AG04449 (cell line): ENCODE results near the gene USP19.

Experiments used
- CTCF ChIA-PET: fragments of 350-600 bp; formaldehyde crosslinking; extraction: SDS; loops from one replicate; lab custom pipeline; 2021; ENCODE audit warnings: antibody characterized with exemption; lab: Yijun Ruan, JAX
- POLR2A ChIA-PET: fragments of 400-600, 350-600 bp; formaldehyde crosslinking; extraction: SDS; loops from one replicate; lab custom pipeline; 2020; ENCODE audit warnings: antibody characterized with exemption, inconsistent platforms; lab: Yijun Ruan, JAX
- DNase-seq: peaks from one replicate; pipeline ENCODE4 v3.0.0-alpha.2; 2010; ENCODE audit warnings: low read depth, low spot score
- H3K4me3 ChIP-seq: 2 replicates; pipeline ENCODE4 v1.5.1; 2011; ENCODE audit warnings: low read depth, mild to moderate bottlenecking, control low read depth, low read length
- CTCF ChIP-seq: IDR thresholded peaks from one replicate; pipeline ENCODE4 v1.5.1; 2011; ENCODE audit warnings: mild to moderate bottlenecking, moderate library complexity, low read length, control low read depth, inconsistent platforms; ENCODE audit not compliant: insufficient read depth; ENCODE audit errors: missing control alignments

USP19 gene

GRCh38 chr3:49157289-49157688, 36.7 kb upstream of the USP19 start:
- CTCF ChIA-PET = interaction anchor here (5.2 kb wide), 1 partner anchor 14 kb away, joined by 28 read pairs; the partner anchor contains the start of gene KLHDC8B
- no peak for TF ChIP-seq CTCF
- POLR2A ChIA-PET = no interaction called here
- no peak for DNase-seq
- no peak overlapping the region for H3K4me3 ChIP-seq

- ChIA-PET POLR2A (no interaction called here), CTCF (no interaction called here)
- no peak for TF ChIP-seq CTCF
- no peak for DNase-seq
- H3K4me3 ChIP-seq = no peak overlapping the region
These were observed 32.8 kb upstream of the USP19 start for GRCh38 chr3:49153349-49153912.

- H3K4me3 ChIP-seq = no peak overlapping the region
- DNase-seq = no peak
- CTCF ChIA-PET = no interaction called here
- POLR2A ChIA-PET = no interaction called here
- TF ChIP-seq CTCF = no peak
These were observed 31.0 kb upstream of the USP19 start for GRCh38 chr3:49151610-49152009.

- TF ChIP-seq CTCF = no peak
- H3K4me3 ChIP-seq = no peak overlapping the region
- DNase-seq = no peak
- ChIA-PET POLR2A (interaction anchor here (0.6 kb wide), 1 partner anchor 14 kb away, joined by 4 read pairs; no protein-coding TSS in a partner anchor), CTCF (no interaction called here)
These were observed 27.5 kb upstream of the USP19 start for GRCh38 chr3:49148159-49148558.

- no peak for DNase-seq
- no peak overlapping the region for H3K4me3 ChIP-seq
- ChIA-PET POLR2A (no interaction called here), CTCF (interaction anchor here (2.3 kb wide), 1 partner anchor 30 kb away, joined by 6 read pairs; no protein-coding TSS in a partner anchor)
- no peak for TF ChIP-seq CTCF
These were observed 19.5 kb upstream of the USP19 start for GRCh38 chr3:49140080-49140479.

- POLR2A ChIA-PET = no interaction called here
- no peak overlapping the region for H3K4me3 ChIP-seq
- DNase-seq = no peak
- CTCF ChIA-PET = interaction anchor here (0.9 to 1.0 kb wide), 2 partner anchors 36 to 314 kb away, joined by 3 read pairs; partner anchors contain the start of gene KLHDC8B
- no peak for TF ChIP-seq CTCF
These were observed 14.9 kb upstream of the USP19 start for GRCh38 chr3:49135499-49135898.
